Panc1 (cell line): ENCODE data around the gene DOCK8. TPM values are rescaled to one million over a fixed set of nuclear protein-coding genes. Genes with fewer than 3 reads are reported as not detected.

ENCODE experiments used
- ATAC-seq: fragments of 200-7000 bp; cut with Tn5 transposase; 2 replicates; pipeline ENCODE4 v1.9.1; 2020; ENCODE audit warnings: mild to moderate bottlenecking, moderate library complexity
- BruUV-seq: library from RNA; stranded (reverse); fragments of 400-500 nt; replicated peaks from 2 replicates; lab custom pipeline; 2021; lab: Mats Ljungman, UMichigan
- CTCF ChIA-PET: fragments of 300-600 bp; sonication (Branson Sonifier 250); formaldehyde crosslinking; loops from one replicate; lab custom pipeline; 2022; ENCODE audit warnings: antibody characterized with exemption; lab: Charles Lee
- POLR2A ChIA-PET: fragments of 300-600 bp; sonication (Branson Sonifier 250); formaldehyde crosslinking; loops from one replicate; lab custom pipeline; 2022; ENCODE audit warnings: antibody characterized with exemption; lab: Charles Lee
- DNase-seq: peaks from one replicate; pipeline ENCODE4 v3.0.0-alpha.2; 2010; ENCODE audit warnings: low read depth, low spot score
- H3K27ac ChIP-seq: 2 replicates; pipeline ENCODE4 v1.5.1; 2011; ENCODE audit warnings: mild to moderate bottlenecking, low read length, inconsistent platforms
- H3K27me3 ChIP-seq: fragments of 200-500 bp; sonication (Bioruptor generic); 2 replicates; pipeline ENCODE4 v1.6.0; 2014; ENCODE audit warnings: low read length, inconsistent platforms; ENCODE audit not compliant: control insufficient read depth, insufficient read depth
- H3K36me3 ChIP-seq: fragments of 200-500 bp; sonication (Bioruptor generic); 2 replicates; pipeline ENCODE4 v1.5.1; 2014; ENCODE audit warnings: inconsistent platforms, mild to moderate bottlenecking, low read length, moderate library complexity; ENCODE audit not compliant: control insufficient read depth, insufficient read depth
- H3K4me1 ChIP-seq: 2 replicates; pipeline ENCODE4 v1.5.1; 2011; ENCODE audit warnings: inconsistent platforms, mild to moderate bottlenecking, low read length, moderate library complexity; ENCODE audit not compliant: control insufficient read depth, insufficient read depth
- H3K4me3 ChIP-seq, 2 experiments: 2 replicates each; pipeline ENCODE4 v1.5.1; 2011 to 2012; ENCODE audit warnings: low read depth in 2 of 2, low read length in 2 of 2, mild to moderate bottlenecking in 2 of 2, inconsistent platforms in 1 of 2, moderate library complexity in 1 of 2
- H3K9me3 ChIP-seq: fragments of 200-500 bp; sonication (Bioruptor generic); 2 replicates; pipeline ENCODE4 v1.5.1; 2014; ENCODE audit warnings: low read depth, mild to moderate bottlenecking, inconsistent platforms, low read length, moderate library complexity; ENCODE audit not compliant: control insufficient read depth, insufficient read depth
- CTCF ChIP-seq: fragments of 450-650 bp; IDR thresholded peaks from 2 replicates; pipeline ENCODE4 v1.5.1; 2017; ENCODE audit warnings: mild to moderate bottlenecking
- POLR2AphosphoS5 ChIP-seq: IDR thresholded peaks from 2 replicates; pipeline ENCODE4 v1.6.1; 2012; ENCODE audit warnings: mild to moderate bottlenecking, low read depth, low read length, moderate library complexity
- REST ChIP-seq, 2 experiments: IDR thresholded peaks; 2 replicates each; pipeline ENCODE4 v1.6.1; 2011 to 2012; ENCODE audit warnings: low read depth in 2 of 2, control low read depth in 1 of 2, low read length in 1 of 2, mild to moderate bottlenecking in 1 of 2, moderate library complexity in 1 of 2; ENCODE audit not compliant: insufficient read depth in 1 of 2
- SIN3A ChIP-seq: IDR thresholded peaks from 2 replicates; pipeline ENCODE4 v1.6.1; 2012; ENCODE audit warnings: low read depth, mild to moderate bottlenecking, low read length, moderate library complexity, borderline replicate concordance; ENCODE audit not compliant: insufficient read depth
- TCF7L2 ChIP-seq: IDR thresholded peaks from 2 replicates; pipeline ENCODE4 v1.6.1; 2011; ENCODE audit warnings: mild to moderate bottlenecking, low read depth, low read length, inconsistent platforms
- in situ Hi-C: cut with HindIII; loops from 2 replicates; pipeline ENCODE4 v1.10.0; 2016; ENCODE audit warnings: low sequenced_read_pairs, low pct_unique_long_range_greater_than_20kb
- intact Hi-C: fragments of 100-400 bp; cut with micrococcal nuclease; formaldehyde crosslinking; loops from one replicate; pipeline ENCODE4 v1.10.0; 2022; ENCODE audit not compliant: unreplicated experiment
- total RNA-seq: library from RNA; stranded (reverse); gene quantifications from one replicate; pipeline ENCODE4 v1.2.1, GENCODE V29; 2021; ENCODE audit not compliant: unreplicated experiment

The DOCK8 gene
- total RNA-seq, 1 experiment from 2014 or later, result 1.4 TPM

- BruUV-seq, result no TSS peak
- H3K36me3 ChIP-seq, result no peaks in the 10 kb centered on the region
- no peaks in the 10 kb centered on the region for H3K9me3 ChIP-seq
- H3K27me3 ChIP-seq, result no peaks in the 10 kb centered on the region
- H3K4me1 ChIP-seq, result no peaks in the 10 kb centered on the region
- TF ChIP-seq CTCF, result no peak
- TF ChIP-seq SIN3A, result no peak
- TF ChIP-seq TCF7L2, result no peak
- TF ChIP-seq POLR2AphosphoS5, result no peak
- TF ChIP-seq REST (IDR thresholded peaks at IDR 0.05; ENCODE audit: insufficient read depth in 1 of 2, low read depth in 2 of 2, low read length in 1 of 2), result no peak
- intact Hi-C loops (no loop called here), in situ Hi-C loops (no loop called here)
- H3K4me3 ChIP-seq, result no peak overlapping the region
- no peak overlapping the region for H3K27ac ChIP-seq
- DNase-seq (no peak), ATAC-seq (no peak)
- POLR2A ChIA-PET, result no interaction called here
- CTCF ChIA-PET, result no interaction called here
Measured at GRCh38 chr9:372128-372527, 157.5 kb downstream of the DOCK8 start.

DNA sequence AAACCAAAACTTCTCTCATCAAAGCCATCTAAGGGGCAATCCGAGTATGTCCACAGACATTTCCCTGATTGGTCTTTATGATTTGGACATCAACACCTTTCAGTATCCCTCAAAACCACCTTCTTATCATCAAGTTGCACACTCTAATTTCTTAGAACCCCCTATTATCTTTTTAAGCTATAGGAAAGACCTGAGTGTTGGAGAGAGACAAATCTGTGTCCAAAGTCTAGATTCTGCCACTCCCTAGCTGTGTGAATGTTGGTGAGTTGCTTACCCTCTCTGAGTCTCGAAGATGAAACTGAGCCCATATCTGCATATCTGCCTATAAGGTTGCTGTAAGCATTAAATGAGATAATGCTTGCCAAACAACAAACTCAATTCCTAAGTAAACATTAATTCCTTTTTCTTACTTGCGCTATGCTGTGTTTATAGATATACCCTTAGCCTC lies 159.1 kb downstream of the DOCK8 start:
- no peak overlapping the region for H3K27ac ChIP-seq
- TF ChIP-seq REST (IDR thresholded peaks at IDR 0.05; ENCODE audit: insufficient read depth in 1 of 2, low read depth in 2 of 2, low read length in 1 of 2), result no peak
- TF ChIP-seq TCF7L2, result no peak
- no peak for TF ChIP-seq POLR2AphosphoS5
- no peak for TF ChIP-seq SIN3A
- no peak for TF ChIP-seq CTCF
- in situ Hi-C loops (no loop called here), intact Hi-C loops (no loop called here)
- ATAC-seq (no peak), DNase-seq (no peak)
- no peaks in the 10 kb centered on the region for H3K36me3 ChIP-seq
- no peaks in the 10 kb centered on the region for H3K27me3 ChIP-seq
- ChIA-PET POLR2A (no interaction called here), CTCF (no interaction called here)
- H3K9me3 ChIP-seq, result no peaks in the 10 kb centered on the region
- H3K4me3 ChIP-seq, result no peak overlapping the region
- BruUV-seq, result no TSS peak
- no peaks in the 10 kb centered on the region for H3K4me1 ChIP-seq
